Nephron progenitor cell (in vitro differentiated cells): ENCODE measurements around the gene MTHFD1.

Experiments
- DNase-seq: peaks from one replicate; pipeline ENCODE4 v3.0.0; 2021
- H3K27ac Mint-ChIP-seq: 2 replicates; pipeline ENCODE4 v1.8.0; 2021; ENCODE audit warnings: mild to moderate bottlenecking, moderate library complexity, mixed read lengths
- H3K27me3 Mint-ChIP-seq: 2 replicates; pipeline ENCODE4 v1.8.0; 2021; ENCODE audit warnings: mild to moderate bottlenecking, low read depth, mixed read lengths; ENCODE audit not compliant: poor library complexity
- H3K36me3 Mint-ChIP-seq: 2 replicates; pipeline ENCODE4 v1.8.0; 2021; ENCODE audit warnings: low read depth, mixed read lengths
- H3K4me1 Mint-ChIP-seq: 2 replicates; pipeline ENCODE4 v1.8.0; 2021; ENCODE audit warnings: mixed read lengths
- H3K4me3 Mint-ChIP-seq: 2 replicates; pipeline ENCODE4 v1.8.0; 2021; ENCODE audit warnings: mild to moderate bottlenecking, moderate library complexity, mixed read lengths
- H3K9me3 Mint-ChIP-seq: 2 replicates; pipeline ENCODE4 v1.8.0; 2021; ENCODE audit warnings: mild to moderate bottlenecking, moderate library complexity, mixed read lengths
- CTCF ChIP-seq: fragments of 200-600 bp; sonication (generic); IDR thresholded peaks from 2 replicates; pipeline ENCODE4 v1.5.0; 2021; ENCODE audit warnings: antibody characterized with exemption

MTHFD1 gene

GRCh38 chr14:64476438-64476837 lies 88.3 kb downstream of the MTHFD1 start:
- no peak overlapping the region for H3K4me3 Mint-ChIP-seq
- H3K9me3 Mint-ChIP-seq = no peaks in the 10 kb centered on the region
- peaks cover 7% of the 10 kb centered on the region for H3K36me3 Mint-ChIP-seq
- no peak for TF ChIP-seq CTCF
- H3K27me3 Mint-ChIP-seq = peaks cover 3% of the 10 kb centered on the region
- H3K27ac Mint-ChIP-seq = no peak overlapping the region
- H3K4me1 Mint-ChIP-seq = peaks cover 12% of the 10 kb centered on the region
- DNase-seq = no peak

GRCh38 chr14:64478634-64479250 lies 90.6 kb downstream of the MTHFD1 start:
- Mint-ChIP-seq H3K9me3 (no peaks in the 10 kb centered on the region), H3K4me3 (no peak overlapping the region), H3K36me3 (peaks cover 20% of the 10 kb centered on the region), H3K27ac (no peak overlapping the region), H3K27me3 (peaks cover 3% of the 10 kb centered on the region), H3K4me1 (peaks cover 11% of the 10 kb centered on the region)
- TF ChIP-seq CTCF = peak; percentile 25
- DNase-seq = no peak

GRCh38 chr14:64488590-64489099 lies 100.5 kb downstream of the MTHFD1 start:
- peaks cover 54% of the 10 kb centered on the region for H3K36me3 Mint-ChIP-seq
- no peak overlapping the region for H3K4me3 Mint-ChIP-seq
- TF ChIP-seq CTCF = no peak

GRCh38 chr14:64491637-64492036 lies 103.5 kb downstream of the MTHFD1 start:
- H3K4me1 Mint-ChIP-seq = no peaks in the 10 kb centered on the region
- DNase-seq = no peak
- no peaks in the 10 kb centered on the region for H3K9me3 Mint-ChIP-seq
- H3K27me3 Mint-ChIP-seq = no peaks in the 10 kb centered on the region
- TF ChIP-seq CTCF = no peak
- H3K36me3 Mint-ChIP-seq = peaks cover 39% of the 10 kb centered on the region
- H3K27ac Mint-ChIP-seq = no peak overlapping the region
- H3K4me3 Mint-ChIP-seq = no peak overlapping the region

More at GRCh38 chr14:64488590-64489099, 100.5 kb downstream of the MTHFD1 start:
- no peak overlapping the region for H3K27ac Mint-ChIP-seq
- H3K4me1 Mint-ChIP-seq = peaks cover 6% of the 10 kb centered on the region
- H3K27me3 Mint-ChIP-seq = no peaks in the 10 kb centered on the region
- H3K9me3 Mint-ChIP-seq = no peaks in the 10 kb centered on the region
- no peak for DNase-seq

GRCh38 chr14:64493455-64493854 lies 105.3 kb downstream of the MTHFD1 start:
- Mint-ChIP-seq H3K9me3 (no peaks in the 10 kb centered on the region), H3K4me1 (peaks cover 6% of the 10 kb centered on the region), H3K36me3 (peaks cover 29% of the 10 kb centered on the region), H3K27me3 (no peaks in the 10 kb centered on the region), H3K4me3 (no peak overlapping the region), H3K27ac (peak overlapping the region; percentile 4)
- DNase-seq = no peak
- no peak for TF ChIP-seq CTCF

- Mint-ChIP-seq H3K27ac (no peak overlapping the region), H3K36me3 (peaks cover 23% of the 10 kb centered on the region), H3K4me1 (peaks cover 15% of the 10 kb centered on the region), H3K9me3 (no peaks in the 10 kb centered on the region), H3K4me3 (no peak overlapping the region), H3K27me3 (no peaks in the 10 kb centered on the region)
- no peak for TF ChIP-seq CTCF
- DNase-seq = no peak
Observed at GRCh38 chr14:64495252-64495651, 107.1 kb downstream of the MTHFD1 start.
